Muscle layer of colon (tissue), 2 donors: ENCODE measurements around the gene PRRG4.
"Not testable (repeated sequence)": the region's sequence is repeated elsewhere in the genome, so short reads cannot be mapped to it uniquely, and the experiment has no call there.

Source experiments
- H3K27ac ChIP-seq: one replicate; pipeline ENCODE4 v1.7.0; 2013; ENCODE audit warnings: low read depth, mild to moderate bottlenecking, low read length, moderate library complexity
- H3K27me3 ChIP-seq, 2 donors: one replicate each; pipeline ENCODE4 v1.7.0; 2013; ENCODE audit warnings: low read length in 2 of 2, mild to moderate bottlenecking in 2 of 2; ENCODE audit not compliant: insufficient read depth in 2 of 2, control insufficient read depth in 1 of 2
- H3K36me3 ChIP-seq: one replicate; pipeline ENCODE4 v1.7.0; 2013; ENCODE audit warnings: mild to moderate bottlenecking, low read length; ENCODE audit not compliant: insufficient read depth
- H3K4me1 ChIP-seq: one replicate; pipeline ENCODE4 v1.7.0; 2013; ENCODE audit warnings: mild to moderate bottlenecking, low read length; ENCODE audit not compliant: insufficient read depth
- H3K4me3 ChIP-seq, 2 donors: one replicate each; pipeline ENCODE4 v1.7.0; 2013; ENCODE audit warnings: low read length in 2 of 2, low read depth in 1 of 2, mild to moderate bottlenecking in 1 of 2, moderate library complexity in 1 of 2
- H3K9ac ChIP-seq: one replicate; pipeline ENCODE4 v1.7.0; 2013; ENCODE audit warnings: low read length
- H3K9me3 ChIP-seq: one replicate; pipeline ENCODE4 v1.7.0; 2013; ENCODE audit warnings: mild to moderate bottlenecking, low read length
- donor health status: abdominal sarcoma.
- donor health status: Adenocarcinoma of cecum.

PRRG4 gene

DNA sequence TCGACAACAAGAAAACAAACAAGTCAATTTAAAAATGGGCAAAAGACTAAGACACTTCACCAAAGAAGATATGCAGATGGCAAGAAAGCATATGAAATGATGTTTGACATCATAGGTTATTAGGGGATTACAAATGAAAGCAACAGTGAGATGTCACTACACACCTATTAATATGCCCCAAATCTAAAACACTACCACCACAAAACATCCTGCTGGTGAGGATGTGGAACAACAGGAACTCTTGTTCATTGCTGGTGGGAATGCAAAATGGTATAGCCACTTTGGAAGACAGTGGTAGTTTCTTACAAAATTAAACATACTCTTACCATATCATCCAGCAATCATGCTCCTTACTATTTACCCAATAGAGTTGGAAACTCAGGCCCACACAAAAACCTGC, 29.0 kb downstream of the PRRG4 start:
- H3K4me1 ChIP-seq, result no peaks in the 10 kb centered on the region
- no peaks in the 10 kb centered on the region for H3K9me3 ChIP-seq
- H3K27me3 ChIP-seq, result no peaks in the 10 kb centered on the region
- H3K36me3 ChIP-seq, result no peaks in the 10 kb centered on the region
- no peak overlapping the region for H3K4me3 ChIP-seq
- H3K27ac ChIP-seq, result no peak overlapping the region
- no peak overlapping the region for H3K9ac ChIP-seq

GRCh38 chr11:32861850-32862577, 32.3 kb downstream of the PRRG4 start:
- Histone ChIP-seq H3K27me3 (no peaks in the 10 kb centered on the region), H3K4me3 (no peak overlapping the region), H3K9ac (no peak overlapping the region), H3K9me3 (no peaks in the 10 kb centered on the region), H3K4me1 (no peaks in the 10 kb centered on the region), H3K36me3 (no peaks in the 10 kb centered on the region), H3K27ac (no peak overlapping the region)

- Histone ChIP-seq H3K27me3 (no peaks in the 10 kb centered on the region), H3K27ac (no peak overlapping the region), H3K4me1 (no peaks in the 10 kb centered on the region), H3K4me3 (no peak overlapping the region), H3K36me3 (no peaks in the 10 kb centered on the region), H3K9me3 (no peaks in the 10 kb centered on the region), H3K9ac (no peak overlapping the region)
Measured at GRCh38 chr11:32864555-32864954, 34.8 kb downstream of the PRRG4 start.

DNA sequence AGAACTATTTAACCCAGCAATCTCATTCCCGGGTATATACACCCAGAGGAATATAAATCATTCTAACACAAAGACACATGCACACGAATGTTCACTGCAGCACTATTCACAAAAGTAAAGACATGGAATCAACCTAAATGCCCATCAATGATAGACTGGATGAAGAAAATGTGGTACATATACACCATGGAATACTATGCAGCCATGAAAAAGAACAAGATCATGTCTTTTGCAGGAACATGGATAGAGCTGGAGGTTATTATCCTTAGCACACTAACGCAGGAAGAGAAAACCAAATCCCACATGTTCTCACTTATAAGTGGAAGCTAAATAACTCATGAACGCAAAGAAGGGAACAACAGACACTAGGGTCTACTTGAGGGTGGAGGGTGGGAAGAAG, 39.0 kb downstream of the PRRG4 start:
- H3K4me1 ChIP-seq, H3K27ac ChIP-seq, H3K4me3 ChIP-seq, H3K36me3 ChIP-seq, H3K27me3 ChIP-seq, H3K9ac ChIP-seq, H3K9me3 ChIP-seq: not testable (repeated sequence)

GRCh38 chr11:32870676-32871075, 40.9 kb downstream of the PRRG4 start:
- H3K4me1 ChIP-seq, result no peaks in the 10 kb centered on the region
- H3K36me3 ChIP-seq, result no peaks in the 10 kb centered on the region
- H3K4me3 ChIP-seq, result no peak overlapping the region

GRCh38 chr11:32874132-32874531, 44.4 kb downstream of the PRRG4 start:
- H3K27me3 ChIP-seq, result no peaks in the 10 kb centered on the region
- H3K36me3 ChIP-seq, result no peaks in the 10 kb centered on the region
- no peak overlapping the region for H3K4me3 ChIP-seq
- no peaks in the 10 kb centered on the region for H3K9me3 ChIP-seq
- no peaks in the 10 kb centered on the region for H3K4me1 ChIP-seq
- no peak overlapping the region for H3K27ac ChIP-seq
- no peak overlapping the region for H3K9ac ChIP-seq

More at GRCh38 chr11:32870676-32871075, 40.9 kb downstream of the PRRG4 start:
- H3K9me3 ChIP-seq, result no peaks in the 10 kb centered on the region
- H3K9ac ChIP-seq, result no peak overlapping the region
- H3K27ac ChIP-seq, result no peak overlapping the region
- H3K27me3 ChIP-seq, result no peaks in the 10 kb centered on the region

- no peak overlapping the region for H3K27ac ChIP-seq
- no peak overlapping the region for H3K9ac ChIP-seq
- no peaks in the 10 kb centered on the region for H3K4me1 ChIP-seq
- no peak overlapping the region for H3K4me3 ChIP-seq
- H3K9me3 ChIP-seq, result no peaks in the 10 kb centered on the region
- no peaks in the 10 kb centered on the region for H3K27me3 ChIP-seq
- H3K36me3 ChIP-seq, result no peaks in the 10 kb centered on the region
Measured at GRCh38 chr11:32881286-32881685, 51.6 kb downstream of the PRRG4 start.

DNA sequence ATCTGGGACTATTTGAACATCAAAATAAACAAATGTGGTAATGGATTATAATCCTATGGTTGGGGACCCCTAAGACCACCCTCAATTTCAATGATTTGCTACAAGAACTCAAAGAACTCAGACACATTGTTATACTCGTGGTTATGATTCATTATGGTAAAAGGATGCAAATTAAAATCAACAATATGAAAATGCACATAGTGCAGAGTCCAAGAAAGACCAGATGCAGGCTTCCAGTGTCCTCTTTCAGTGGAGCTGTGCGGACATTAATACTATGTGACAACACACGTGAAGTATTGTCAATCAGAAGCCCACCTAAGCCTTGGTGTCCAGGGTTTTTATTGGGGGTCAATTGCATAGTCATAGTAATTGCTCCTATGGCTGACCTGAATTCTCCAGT, 53.7 kb downstream of the PRRG4 start:
- no peak overlapping the region for H3K4me3 ChIP-seq
- H3K27me3 ChIP-seq, result no peaks in the 10 kb centered on the region
- H3K36me3 ChIP-seq, result no peaks in the 10 kb centered on the region
- no peak overlapping the region for H3K27ac ChIP-seq
- no peaks in the 10 kb centered on the region for H3K9me3 ChIP-seq
- no peaks in the 10 kb centered on the region for H3K4me1 ChIP-seq
- no peak overlapping the region for H3K9ac ChIP-seq

DNA sequence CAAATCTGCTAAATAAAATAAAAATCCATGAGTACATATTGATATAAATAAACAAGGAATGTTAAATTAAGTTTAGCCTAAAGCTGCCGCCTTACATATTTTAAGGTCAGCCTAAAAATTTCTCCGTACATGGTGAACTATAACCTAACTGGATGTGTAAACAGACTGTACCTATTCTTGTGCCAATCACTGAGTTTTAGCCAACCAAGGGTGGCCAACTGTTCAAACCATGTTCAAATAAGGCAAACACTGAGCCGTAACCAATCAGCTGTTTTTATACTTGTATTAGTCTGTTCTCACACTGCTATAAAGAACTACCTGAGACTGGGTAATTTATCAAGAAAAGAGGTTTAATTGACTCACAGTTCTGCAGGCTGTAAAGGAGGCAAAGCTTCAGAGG, 54.3 kb downstream of the PRRG4 start:
- H3K27ac ChIP-seq, result no peak overlapping the region
- no peaks in the 10 kb centered on the region for H3K27me3 ChIP-seq
- no peak overlapping the region for H3K4me3 ChIP-seq

GRCh38 chr11:32884770-32885384, 55.1 kb downstream of the PRRG4 start:
- no peaks in the 10 kb centered on the region for H3K9me3 ChIP-seq
- no peaks in the 10 kb centered on the region for H3K4me1 ChIP-seq
- H3K27ac ChIP-seq, result no peak overlapping the region
- H3K27me3 ChIP-seq, result no peaks in the 10 kb centered on the region
- H3K36me3 ChIP-seq, result no peaks in the 10 kb centered on the region
- no peak overlapping the region for H3K4me3 ChIP-seq
- H3K9ac ChIP-seq, result no peak overlapping the region

More for the DNA sequence above, 54.3 kb downstream of the PRRG4 start:
- no peaks in the 10 kb centered on the region for H3K9me3 ChIP-seq
- no peak overlapping the region for H3K9ac ChIP-seq
- H3K4me1 ChIP-seq, result no peaks in the 10 kb centered on the region
- no peaks in the 10 kb centered on the region for H3K36me3 ChIP-seq

- no peak overlapping the region for H3K27ac ChIP-seq
Measured at GRCh38 chr11:32885556-32885955, 55.8 kb downstream of the PRRG4 start.

DNA sequence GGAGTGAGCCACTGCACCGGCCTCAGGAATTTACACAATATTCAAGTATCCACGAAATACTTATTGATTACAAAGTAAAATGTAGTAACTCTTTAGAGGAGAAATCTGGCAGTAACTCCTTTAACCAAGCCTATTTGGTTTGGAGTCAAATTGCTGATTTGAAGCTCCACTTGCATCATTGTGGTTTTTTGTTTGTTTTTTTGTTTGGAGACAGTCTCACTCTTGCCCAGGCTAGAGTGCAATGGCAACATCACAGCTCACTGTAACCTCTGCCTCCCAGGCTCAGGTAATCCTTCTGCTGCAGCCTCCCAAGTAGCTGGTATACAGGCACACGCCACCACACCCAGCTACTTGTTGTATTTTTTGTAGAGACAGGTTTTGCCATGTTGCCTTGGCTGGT, 56.5 kb downstream of the PRRG4 start:
- H3K36me3 ChIP-seq, result no peaks in the 10 kb centered on the region
- H3K4me1 ChIP-seq, result no peaks in the 10 kb centered on the region
- no peaks in the 10 kb centered on the region for H3K27me3 ChIP-seq
- no peak overlapping the region for H3K27ac ChIP-seq
- H3K9me3 ChIP-seq, result no peaks in the 10 kb centered on the region
- H3K4me3 ChIP-seq, result no peak overlapping the region
- no peak overlapping the region for H3K9ac ChIP-seq

More at GRCh38 chr11:32885556-32885955, 55.8 kb downstream of the PRRG4 start:
- H3K27me3 ChIP-seq, result no peaks in the 10 kb centered on the region
- no peak overlapping the region for H3K4me3 ChIP-seq
- H3K9me3 ChIP-seq, result no peaks in the 10 kb centered on the region
- no peak overlapping the region for H3K9ac ChIP-seq
- no peaks in the 10 kb centered on the region for H3K36me3 ChIP-seq
- H3K4me1 ChIP-seq, result no peaks in the 10 kb centered on the region
